ENCODE data around the gene MLEC. TPM values are rescaled to one million over a fixed set of nuclear protein-coding genes. Genes with fewer than 3 reads are reported as not detected.

MLEC gene
- total RNA-seq: 10 to 100 TPM; 46.5 to 89.4 (median 60.1) TPM

DNA sequence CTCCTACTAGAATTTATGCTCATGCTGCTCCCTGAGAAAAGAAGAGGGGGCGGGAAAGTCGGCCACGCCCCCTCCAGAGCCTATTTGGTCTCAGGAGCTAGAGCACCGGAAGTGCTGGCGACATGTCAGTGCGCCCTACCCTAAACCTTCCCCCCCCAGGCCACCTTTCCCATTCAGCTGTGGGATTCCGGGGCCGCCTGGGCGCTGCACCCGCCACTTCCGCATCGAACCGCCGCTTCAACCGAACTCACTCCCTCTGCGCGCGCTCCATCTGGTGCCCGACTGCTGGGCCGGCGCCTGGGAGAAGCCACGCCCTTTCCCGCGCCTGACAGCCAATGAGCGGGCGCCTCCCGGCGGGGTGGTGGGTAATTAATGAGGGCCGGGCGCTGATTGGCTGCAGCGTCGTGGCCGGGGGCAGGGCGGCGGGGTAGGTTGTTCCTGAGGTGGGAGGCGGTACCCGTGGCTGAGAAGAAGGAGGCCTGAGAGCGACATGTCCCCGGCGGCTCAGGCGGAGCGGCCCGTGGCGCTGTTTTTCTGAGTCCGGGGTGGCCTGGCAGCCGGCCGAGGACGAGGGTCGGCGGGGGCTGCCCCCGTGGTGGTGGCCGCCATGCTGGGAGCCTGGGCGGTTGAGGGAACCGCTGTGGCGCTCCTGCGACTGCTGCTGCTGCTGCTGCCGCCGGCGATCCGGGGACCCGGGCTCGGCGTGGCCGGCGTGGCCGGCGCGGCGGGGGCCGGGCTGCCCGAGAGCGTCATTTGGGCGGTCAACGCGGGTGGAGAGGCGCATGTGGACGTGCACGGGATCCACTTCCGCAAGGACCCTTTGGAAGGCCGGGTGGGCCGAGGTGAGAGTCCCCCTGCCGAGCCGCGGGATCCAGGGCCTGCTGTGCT, at the start of gene MLEC:
MLEC (plus strand) TSS at position 460 of the 888 bp plus-strand sequence; CDS start at position 608, 148 bp downstream.
- no peaks in the 10 kb centered on the region for H3K36me3 ChIP-seq
- peaks cover 37 to 49% of the 10 kb centered on the region in 2 donors for H3K4me1 ChIP-seq
- intact Hi-C loops (cut with DNase I; ENCODE audit: low total_unique reads) (loop anchor here (1.0 to 5.0 kb wide), 6 partner anchors 24 to 218 kb away; partner anchors contain the start of genes ACADS, POP5, SPPL3 and UNC119B), in situ Hi-C loops (cut with MboI; ENCODE audit: low sequenced_read_pairs in 4 of 4) (no loop called here)
- peak; percentile 90 to 96 for TF ChIP-seq POLR2A (IDR thresholded peaks at IDR 0.05)
- TF ChIP-seq, protein P1, sequence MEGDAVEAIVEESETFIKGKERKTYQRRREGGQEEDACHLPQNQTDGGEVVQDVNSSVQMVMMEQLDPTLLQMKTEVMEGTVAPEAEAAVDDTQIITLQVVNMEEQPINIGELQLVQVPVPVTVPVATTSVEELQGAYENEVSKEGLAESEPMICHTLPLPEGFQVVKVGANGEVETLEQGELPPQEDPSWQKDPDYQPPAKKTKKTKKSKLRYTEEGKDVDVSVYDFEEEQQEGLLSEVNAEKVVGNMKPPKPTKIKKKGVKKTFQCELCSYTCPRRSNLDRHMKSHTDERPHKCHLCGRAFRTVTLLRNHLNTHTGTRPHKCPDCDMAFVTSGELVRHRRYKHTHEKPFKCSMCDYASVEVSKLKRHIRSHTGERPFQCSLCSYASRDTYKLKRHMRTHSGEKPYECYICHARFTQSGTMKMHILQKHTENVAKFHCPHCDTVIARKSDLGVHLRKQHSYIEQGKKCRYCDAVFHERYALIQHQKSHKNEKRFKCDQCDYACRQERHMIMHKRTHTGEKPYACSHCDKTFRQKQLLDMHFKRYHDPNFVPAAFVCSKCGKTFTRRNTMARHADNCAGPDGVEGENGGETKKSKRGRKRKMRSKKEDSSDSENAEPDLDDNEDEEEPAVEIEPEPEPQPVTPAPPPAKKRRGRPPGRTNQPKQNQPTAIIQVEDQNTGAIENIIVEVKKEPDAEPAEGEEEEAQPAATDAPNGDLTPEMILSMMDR (IDR thresholded peaks at IDR 0.05 in 4 of 5, conservative IDR thresholded peaks at IDR 0.05 in 1 of 5): peak in 2 of 5 experiments; percentile 4 to 32
- peak; percentile 97 to 98 for DNase-seq
- H3K9me3 ChIP-seq: no peaks in the 10 kb centered on the region
- peak; percentile 82 to 85 for ATAC-seq
- no peaks in the 10 kb centered on the region for H3K27me3 ChIP-seq
- H3K27ac ChIP-seq: peak within 1 kb of the TSS; percentile 86 to 93 (median 90)
- peak within 1 kb of the TSS; percentile 61 to 90 (median 76) for H3K4me3 ChIP-seq

- H3K4me1 ChIP-seq: peaks cover 3 to 5% of the 10 kb centered on the region in 2 donors
- H3K27ac ChIP-seq: no peak within 1 kb of the TSS
- peaks cover 31 to 41% (median 41%) of the 10 kb centered on the region in 3 donors for H3K27me3 ChIP-seq
- intact Hi-C loops (cut with DNase I; ENCODE audit: low total_unique reads) (loop anchor here (10.0 kb wide), 2 partner anchors 195 to 455 kb away; partner anchors contain the start of genes GATC and TRIAP1), in situ Hi-C loops (cut with MboI; ENCODE audit: low sequenced_read_pairs in 4 of 4) (loop anchor here in 3 of 4 donors (5.0 to 25.0 kb wide), 4 partner anchors 55 to 472 kb away; partner anchors contain the start of genes HNF1A (in 2 of the 3), POP5 (in 1 of the 3) and UNC119B (in 1 of the 3))
- DNase-seq: no peak
- H3K36me3 ChIP-seq: no peaks in the 10 kb centered on the region
- TF ChIP-seq POLR2A (IDR thresholded peaks at IDR 0.05): no peak
- TF ChIP-seq, protein P1 (IDR thresholded peaks at IDR 0.05 in 4 of 5, conservative IDR thresholded peaks at IDR 0.05 in 1 of 5): peak in 2 of 5 experiments; percentile 32 to 38
- H3K9me3 ChIP-seq: no peaks in the 10 kb centered on the region
- ATAC-seq: peak; percentile 35 to 45
- H3K4me3 ChIP-seq: peak within 1 kb of the TSS; percentile 35 to 67 (median 50)
These were observed 46.9 kb upstream of the MLEC start, which contains the start of gene CABP1 for GRCh38 chr12:120639771-120640721. Gene CABP1, plus strand, starts transcription at chr12:120640626. Its CDS starts 60 bp downstream, at chr12:120640686.

- peaks cover 31 to 48% (median 41%) of the 10 kb centered on the region in 3 donors for H3K27me3 ChIP-seq
- H3K9me3 ChIP-seq: no peaks in the 10 kb centered on the region
- H3K4me1 ChIP-seq: peaks cover 3 to 5% of the 10 kb centered on the region in 2 donors
- H3K4me3 ChIP-seq: peak overlapping the region; percentile 35 to 67 (median 50)
- no peaks in the 10 kb centered on the region for H3K36me3 ChIP-seq
- TF ChIP-seq, protein P1 (IDR thresholded peaks at IDR 0.05 in 4 of 5, conservative IDR thresholded peaks at IDR 0.05 in 1 of 5): no peak
- no peak for TF ChIP-seq POLR2A (IDR thresholded peaks at IDR 0.05)
- ATAC-seq (peak; percentile 70 to 71), DNase-seq (peak in 1 of 2 donors; percentile 20)
- in situ Hi-C loops (cut with MboI; ENCODE audit: low sequenced_read_pairs in 4 of 4) (loop anchor here in 3 of 4 donors (5.0 to 25.0 kb wide), 4 partner anchors 56 to 471 kb away; partner anchors contain the start of genes HNF1A (in 2 of the 3), POP5 (in 1 of the 3) and UNC119B (in 1 of the 3)), intact Hi-C loops (cut with DNase I; ENCODE audit: low total_unique reads) (loop anchor here (10.0 kb wide), 2 partner anchors 196 to 454 kb away; partner anchors contain the start of genes GATC and TRIAP1)
- no peak overlapping the region for H3K27ac ChIP-seq
These were observed 45.8 kb upstream of the MLEC start for GRCh38 chr12:120640861-120641833.
